K562 (cell line): ENCODE measurements around the gene OR52K1.

Experiments used
- ADNP ChIP-seq: fragments of 200-800 bp; sonication (Bioruptor generic); IDR thresholded peaks from 2 replicates; pipeline ENCODE4 v1.6.1; 2016; ENCODE audit warnings: missing genetic modification characterization, missing compliant biosample characterization
- CTCF ChIP-seq, 3 experiments: IDR thresholded peaks in 2 of 3; conservative IDR thresholded peaks in 1 of 3; 2 replicates each; pipeline ENCODE4 v1.5.1; 2011 to 2012; ENCODE audit warnings: low read length in 3 of 3, mild to moderate bottlenecking in 3 of 3, control low read depth in 2 of 3, improper control_type of control experiment in 1 of 3, inconsistent platforms in 1 of 3, low read depth in 1 of 3, mixed read lengths in 1 of 3, moderate library complexity in 1 of 3; ENCODE audit not compliant: insufficient read depth in 2 of 3
- CTCFL ChIP-seq: IDR thresholded peaks from 2 replicates; pipeline ENCODE4 v1.6.1; 2011; ENCODE audit warnings: borderline replicate concordance, low read depth, mild to moderate bottlenecking, moderate library complexity, low read length; ENCODE audit not compliant: insufficient read depth, poor library complexity, severe bottlenecking
- FOXP1 ChIP-seq: sonication (generic); formaldehyde crosslinking; IDR thresholded peaks from 2 replicates; pipeline ENCODE4 v1.8.0; 2022; ENCODE audit warnings: mild to moderate bottlenecking, missing genetic modification reagents
- IRF2 ChIP-seq: sonication (generic); formaldehyde crosslinking; IDR thresholded peaks from 2 replicates; pipeline ENCODE4 v1.8.1; 2022; ENCODE audit warnings: mild to moderate bottlenecking, missing genetic modification reagents
- NFRKB ChIP-seq: fragments of 450-650 bp; IDR thresholded peaks from 2 replicates; pipeline ENCODE4 v1.6.1; 2016; ENCODE audit warnings: low read depth
- POLR2A ChIP-seq: fragments of 450-650 bp; conservative IDR thresholded peaks from 2 replicates; pipeline ENCODE4 v1.6.1; 2016
- POLR2AphosphoS2 ChIP-seq: IDR thresholded peaks from 2 replicates; pipeline ENCODE4 v1.6.1; 2012; ENCODE audit warnings: low read length, improper control_type of control experiment
- TCF7L2 ChIP-seq: fragments of 150-350 bp; IDR thresholded peaks from 2 replicates; pipeline ENCODE4 v1.6.1; 2016; ENCODE audit warnings: low read depth, mild to moderate bottlenecking, low read length, moderate library complexity
- TSHZ1 ChIP-seq: fragments of 250-450 bp; sonication (Bioruptor Pico); IDR thresholded peaks from 2 replicates; pipeline ENCODE4 v1.4.0; 2020; ENCODE audit warnings: mild to moderate bottlenecking, moderate library complexity
- VEZF1 ChIP-seq: fragments of 200-800 bp; sonication (Bioruptor generic); IDR thresholded peaks from 2 replicates; pipeline ENCODE4 v1.6.1; 2017; ENCODE audit warnings: missing genetic modification characterization, missing compliant biosample characterization
- ZFX ChIP-seq: sonication (generic); formaldehyde crosslinking; IDR thresholded peaks from 2 replicates; pipeline ENCODE4 v1.8.0; 2022; ENCODE audit warnings: mild to moderate bottlenecking, missing genetic modification reagents, moderate library complexity

- no peak for TF ChIP-seq CTCF (IDR thresholded peaks at IDR 0.05 in 2 of 3, conservative IDR thresholded peaks at IDR 0.05 in 1 of 3; ENCODE audit: insufficient read depth in 2 of 3, low read depth in 1 of 3, low read length in 3 of 3)
- TF ChIP-seq TCF7L2 = no peak
- TF ChIP-seq POLR2AphosphoS2 = no peak
- TF ChIP-seq VEZF1 (CRISPR knock-in tag) = no peak
- TF ChIP-seq ADNP (tag) = no peak
- TF ChIP-seq NFRKB = no peak
- TF ChIP-seq TSHZ1 (CRISPR knock-in tag) = no peak
- no peak for TF ChIP-seq POLR2A
- no peak for TF ChIP-seq FOXP1 (CRISPR knock-in tag)
- no peak for TF ChIP-seq IRF2 (CRISPR knock-in tag)
- TF ChIP-seq CTCFL = no peak
- TF ChIP-seq ZFX (CRISPR knock-in tag) = no peak
Measured at GRCh38 chr11:4466131-4466870, 16.1 kb upstream of the OR52K1 start.
